ENCODE results near the gene TRIM56. TPM values are rescaled to one million over a fixed set of nuclear protein-coding genes. Genes with fewer than 3 reads are reported as not detected.
A peak's percentile ranks its signal among the peaks of the same experiment; 100 is the strongest.
"Not testable (repeated sequence)": the region's sequence is repeated elsewhere in the genome, so short reads cannot be mapped to it uniquely, and the experiment has no call there.

The TRIM56 gene
- total RNA-seq, 1 donor from 2014 or later = 0.82 TPM

DNA sequence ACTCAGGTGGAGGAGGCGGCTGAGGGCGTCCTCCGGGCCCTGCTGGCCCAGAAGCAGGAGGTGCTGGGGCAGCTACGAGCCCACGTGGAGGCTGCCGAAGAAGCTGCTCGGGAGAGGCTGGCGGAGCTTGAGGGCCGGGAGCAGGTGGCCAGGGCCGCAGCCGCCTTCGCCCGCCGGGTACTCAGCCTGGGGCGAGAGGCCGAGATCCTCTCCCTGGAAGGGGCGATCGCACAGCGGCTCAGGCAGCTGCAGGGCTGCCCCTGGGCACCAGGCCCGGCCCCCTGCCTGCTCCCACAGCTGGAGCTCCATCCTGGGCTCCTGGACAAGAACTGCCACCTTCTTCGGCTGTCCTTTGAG lies 2.8 kb downstream of the TRIM56 start:
- FAIRE-seq (no peak), DNase-seq (ENCODE audit: low spot score in 2 of 2) (no peak)

DNA sequence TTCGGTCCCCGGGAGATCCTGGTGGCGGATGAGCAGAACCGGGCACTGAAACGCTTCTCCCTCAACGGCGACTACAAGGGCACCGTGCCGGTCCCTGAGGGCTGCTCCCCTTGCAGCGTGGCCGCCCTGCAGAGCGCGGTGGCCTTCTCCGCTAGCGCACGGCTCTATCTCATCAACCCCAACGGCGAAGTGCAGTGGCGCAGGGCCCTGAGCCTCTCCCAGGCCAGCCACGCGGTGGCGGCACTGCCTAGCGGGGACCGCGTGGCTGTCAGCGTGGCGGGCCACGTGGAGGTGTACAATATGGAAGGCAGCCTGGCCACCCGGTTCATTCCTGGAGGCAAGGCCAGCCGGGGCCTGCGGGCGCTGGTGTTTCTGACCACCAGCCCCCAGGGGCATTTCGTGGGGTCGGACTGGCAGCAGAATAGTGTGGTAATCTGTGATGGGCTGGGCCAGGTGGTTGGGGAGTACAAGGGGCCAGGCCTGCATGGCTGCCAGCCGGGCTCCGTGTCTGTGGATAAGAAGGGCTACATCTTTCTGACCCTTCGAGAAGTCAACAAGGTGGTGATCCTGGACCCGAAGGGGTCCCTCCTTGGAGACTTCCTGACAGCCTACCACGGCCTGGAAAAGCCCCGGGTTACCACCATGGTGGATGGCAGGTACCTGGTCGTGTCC lies 3.7 kb downstream of the TRIM56 start:
- DNase-seq (ENCODE audit: low spot score in 2 of 2) (no peak), FAIRE-seq (no peak)

GRCh38 chr7:101089876-101090275 lies 4.6 kb downstream of the TRIM56 start:
- no peak for FAIRE-seq
- DNase-seq (ENCODE audit: low spot score in 2 of 2) = no peak

DNA sequence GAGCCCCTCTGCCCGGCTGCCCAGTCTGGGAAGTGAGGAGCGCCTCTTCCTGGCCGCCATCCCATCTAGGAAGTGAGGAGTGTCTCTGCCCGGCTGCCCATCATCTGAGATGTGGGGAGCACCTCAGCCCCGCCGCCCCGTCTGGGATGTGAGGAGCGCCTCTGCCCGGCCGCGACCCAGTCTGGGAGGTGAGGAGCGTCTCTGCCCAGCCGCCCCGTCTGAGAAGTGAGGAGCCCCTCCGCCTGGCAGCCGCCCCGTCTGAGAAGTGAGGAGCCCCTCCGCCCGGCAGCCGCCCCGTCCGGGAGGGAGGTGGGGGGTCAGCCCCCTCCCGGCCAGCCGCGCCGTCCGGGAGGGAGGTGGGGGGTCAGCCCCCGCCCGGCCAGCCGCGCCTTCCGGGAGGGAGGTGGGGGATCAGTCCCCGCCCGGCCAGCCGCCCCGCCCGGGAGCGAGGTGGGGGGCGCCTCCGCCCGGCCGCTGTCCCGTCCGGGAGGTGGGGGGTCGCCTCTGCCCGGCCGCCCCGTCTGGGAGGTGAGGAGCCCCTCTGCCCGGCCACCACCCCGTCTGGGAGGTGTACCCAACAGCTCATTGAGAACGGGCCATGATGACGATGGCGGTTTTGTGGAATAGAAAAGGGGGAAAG lies 7.1 kb downstream of the TRIM56 start:
- not testable (repeated sequence) for DNase-seq (ENCODE audit: low spot score in 2 of 2); FAIRE-seq

DNA sequence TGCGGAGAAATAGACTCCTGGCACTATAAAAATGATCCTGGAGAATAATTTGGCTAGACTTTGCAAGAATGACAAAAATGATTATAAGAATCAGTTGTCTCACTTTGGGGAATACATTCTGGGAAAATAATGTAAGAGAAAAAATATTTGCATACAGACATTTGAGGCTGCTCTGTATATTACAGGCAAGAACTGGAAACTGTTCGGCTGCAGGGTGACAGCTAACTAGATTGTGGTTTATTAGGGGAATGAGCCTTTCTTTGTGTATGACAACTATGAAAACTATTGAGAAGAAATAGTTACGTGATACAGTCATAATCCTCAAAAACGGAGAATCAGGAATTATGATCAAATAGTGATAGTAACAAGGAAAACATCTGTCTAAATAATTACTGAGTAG lies 8.6 kb downstream of the TRIM56 start:
- FAIRE-seq = no peak
- DNase-seq (ENCODE audit: low spot score in 2 of 2) = no peak

DNA sequence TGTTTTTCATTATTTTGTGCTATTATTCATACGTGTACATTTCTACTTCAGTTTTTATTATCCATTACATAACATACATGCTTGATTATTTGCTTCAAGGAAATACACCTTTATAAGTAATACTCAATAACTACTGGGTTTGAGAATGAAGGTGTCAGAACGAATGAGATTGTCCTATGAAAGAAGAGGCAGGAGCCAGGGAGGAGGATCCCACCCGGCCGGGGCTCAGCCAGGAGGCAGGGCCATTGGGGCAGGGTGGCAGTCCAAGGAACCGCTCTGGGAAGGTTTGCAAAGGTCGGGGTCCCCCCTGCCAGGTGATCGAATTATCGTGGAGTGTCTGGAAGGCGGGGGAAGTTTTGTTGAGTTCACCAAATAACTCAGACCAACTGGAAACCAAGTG lies 9.1 kb downstream of the TRIM56 start:
- FAIRE-seq = no peak
- no peak for DNase-seq (ENCODE audit: low spot score in 2 of 2)

DNA sequence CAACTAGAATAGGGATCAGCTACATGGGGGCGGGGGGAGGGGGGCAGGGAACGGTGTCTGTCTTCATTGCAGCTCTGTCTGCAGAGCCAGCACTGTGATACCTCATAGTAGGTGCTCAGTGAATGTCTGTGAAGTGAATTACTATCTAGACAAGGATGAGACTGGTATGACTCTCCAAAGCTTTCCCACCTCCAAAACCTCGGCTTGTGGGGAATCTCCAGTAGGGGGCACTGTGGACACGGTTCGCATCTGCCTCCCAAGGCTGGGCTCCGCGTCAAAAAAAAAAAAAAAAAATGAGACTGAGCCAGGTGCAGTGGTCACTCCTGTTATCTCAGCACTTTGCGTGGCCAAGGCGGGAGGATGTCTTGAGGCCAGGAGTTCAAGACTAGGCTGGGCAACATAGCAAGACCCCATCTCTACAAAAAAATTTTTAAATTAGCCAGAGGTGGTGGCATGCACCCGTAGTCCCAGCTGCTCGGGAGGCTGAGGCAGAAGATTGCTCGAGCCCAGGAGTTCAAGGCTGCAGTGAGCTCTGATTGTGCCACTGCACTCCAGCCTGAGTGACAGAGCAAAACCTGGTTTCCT lies 9.6 kb downstream of the TRIM56 start:
- no peak for FAIRE-seq

DNA sequence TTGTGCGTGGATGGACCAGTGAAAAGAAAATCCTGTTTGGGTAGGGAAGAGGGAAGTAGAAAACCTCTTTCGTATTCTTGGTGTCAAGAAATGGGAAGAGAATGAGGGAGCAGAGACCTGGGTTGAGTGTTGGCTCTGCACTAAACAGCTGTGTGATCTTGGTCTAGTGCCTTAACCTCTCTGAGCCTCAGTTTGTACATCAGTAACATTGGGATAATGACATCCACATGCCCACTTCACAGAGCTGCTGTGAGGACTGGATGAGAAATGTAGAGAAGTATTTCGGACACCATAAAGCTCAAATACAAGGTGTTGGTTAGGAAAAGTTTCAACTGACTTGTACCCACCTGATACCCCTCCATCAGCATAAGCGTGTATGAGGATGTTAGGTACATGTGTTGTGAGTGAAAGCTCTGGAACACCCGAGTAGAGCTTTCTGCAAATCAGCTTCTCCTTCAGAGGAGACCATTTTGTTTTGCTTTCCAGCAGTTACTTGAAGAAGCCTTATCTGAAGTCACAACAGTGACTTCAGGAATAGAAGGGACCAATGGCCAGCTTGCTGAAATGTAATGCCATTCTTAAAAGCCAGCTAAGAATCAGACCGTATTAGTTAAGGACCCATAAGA lies 11.2 kb downstream of the TRIM56 start:
- FAIRE-seq = no peak
- DNase-seq (ENCODE audit: low spot score in 2 of 2) = no peak

More for the DNA sequence above, 9.6 kb downstream of the TRIM56 start:
- no peak for DNase-seq (ENCODE audit: low spot score in 2 of 2)

DNA sequence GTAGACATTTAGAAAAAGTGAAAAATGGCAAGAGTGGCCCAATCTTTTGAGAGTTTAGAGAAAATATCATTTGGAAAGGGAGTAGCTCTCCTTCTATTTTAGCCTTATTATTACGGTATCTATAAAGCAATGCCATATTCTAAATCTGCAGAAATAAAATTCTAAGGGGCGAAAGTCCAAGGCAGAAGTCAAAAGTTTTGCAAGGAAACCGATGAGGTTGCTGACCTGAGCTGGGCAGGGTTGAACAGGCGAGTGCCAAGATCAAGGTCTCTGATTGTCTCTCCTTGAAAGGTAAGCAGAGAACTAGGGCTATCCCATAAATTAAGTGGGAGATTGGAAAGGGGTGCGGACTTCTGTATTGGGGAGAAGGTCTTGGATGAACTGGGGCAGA lies 11.7 kb downstream of the TRIM56 start:
- FAIRE-seq (no peak), DNase-seq (ENCODE audit: low spot score in 2 of 2) (no peak)

- DNase-seq (ENCODE audit: low spot score in 2 of 2) = no peak
- no peak for FAIRE-seq
Measured at GRCh38 chr7:101097561-101097960, 12.3 kb downstream of the TRIM56 start.

- DNase-seq (ENCODE audit: low spot score in 2 of 2) (peak; percentile 74 to 87), FAIRE-seq (no peak)
Measured at GRCh38 chr7:101099969-101100781, 14.9 kb downstream of the TRIM56 start.

GRCh38 chr7:101100858-101101847 lies 15.9 kb downstream of the TRIM56 start:
- no peak for FAIRE-seq

DNA sequence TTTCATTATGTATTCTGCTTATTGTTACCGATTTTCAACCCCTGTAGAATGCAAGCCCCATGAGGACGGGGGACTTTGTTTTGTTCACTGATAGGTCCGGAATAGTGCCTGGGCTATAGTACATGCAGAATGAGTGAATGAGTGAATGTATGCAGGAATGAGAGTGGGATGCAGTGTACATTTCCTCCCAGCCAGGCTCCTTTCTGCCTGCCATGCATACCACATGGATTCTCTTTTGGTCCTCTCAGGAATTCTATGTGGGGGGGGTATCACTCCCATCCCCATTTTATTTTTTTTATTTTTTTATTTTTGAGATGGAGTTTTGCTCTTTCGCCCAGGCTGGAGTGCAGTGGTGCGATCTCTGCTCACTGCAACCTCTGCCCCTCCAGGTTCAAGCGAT lies 16.7 kb downstream of the TRIM56 start:
- FAIRE-seq (no peak), DNase-seq (ENCODE audit: low spot score in 2 of 2) (no peak)

More at GRCh38 chr7:101100858-101101847, 15.9 kb downstream of the TRIM56 start:
- no peak for DNase-seq (ENCODE audit: low spot score in 2 of 2)

DNA sequence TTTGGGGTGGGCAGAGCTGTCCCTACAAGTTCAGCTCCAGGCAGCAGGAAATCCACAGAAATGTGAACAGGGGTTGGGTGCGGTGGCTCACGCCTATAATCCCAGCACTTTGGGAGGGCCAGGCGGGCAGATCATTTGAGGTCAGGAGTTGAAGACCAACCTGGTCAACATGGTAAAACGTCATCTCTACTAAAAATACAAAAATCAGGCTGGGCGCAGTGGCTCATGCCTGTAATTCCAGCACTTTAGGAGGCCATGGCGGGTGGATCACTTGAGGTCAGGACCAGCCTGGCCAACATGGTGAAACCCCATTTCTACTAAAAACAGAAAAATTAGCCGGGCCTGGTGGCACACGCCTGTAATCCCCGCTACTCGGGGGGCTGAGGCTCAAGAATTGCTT lies 18.4 kb downstream of the TRIM56 start:
- FAIRE-seq; DNase-seq (ENCODE audit: low spot score in 2 of 2): not testable (repeated sequence)

DNA sequence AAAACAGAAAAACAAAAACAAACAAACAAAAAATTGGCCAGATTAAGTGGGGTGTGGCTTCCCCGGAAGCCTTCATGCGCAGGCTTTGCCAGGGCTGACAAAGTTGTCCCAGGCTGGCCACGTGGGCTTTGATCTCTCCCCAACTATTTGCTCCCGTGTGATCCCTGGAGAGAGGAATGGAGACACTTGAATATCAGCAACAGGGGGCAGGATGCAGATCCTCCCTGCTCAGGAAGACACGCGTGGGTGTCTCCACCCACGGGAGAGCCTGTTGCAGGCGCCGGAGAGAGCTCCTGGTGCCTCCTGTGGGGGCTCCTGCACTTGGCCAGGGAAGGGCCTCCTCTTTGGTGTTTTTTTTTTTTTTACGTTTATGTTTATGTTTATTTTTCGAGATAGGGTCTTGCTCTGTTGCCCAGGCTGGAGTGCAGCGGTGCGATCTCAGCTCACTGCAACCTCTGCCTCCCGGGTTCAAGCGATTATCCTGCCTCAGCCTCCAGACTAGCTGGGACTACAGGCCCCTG lies 19.0 kb downstream of the TRIM56 start:
- no peak for FAIRE-seq
- peak in 1 of 2 donors; percentile 56 for DNase-seq (ENCODE audit: low spot score in 2 of 2)

- no peak for FAIRE-seq
Measured at GRCh38 chr7:101104799-101105198, 19.5 kb downstream of the TRIM56 start.

GRCh38 chr7:101105248-101105647 lies 20.0 kb downstream of the TRIM56 start:
- not testable (repeated sequence) for DNase-seq (ENCODE audit: low spot score in 2 of 2); FAIRE-seq

More at GRCh38 chr7:101104799-101105198, 19.5 kb downstream of the TRIM56 start:
- DNase-seq (ENCODE audit: low spot score in 2 of 2) = no peak

- no peak for FAIRE-seq
- no peak for DNase-seq (ENCODE audit: low spot score in 2 of 2)
Measured at GRCh38 chr7:101106386-101106785, 21.1 kb downstream of the TRIM56 start.

GRCh38 chr7:101108330-101108857 lies 23.1 kb downstream of the TRIM56 start:
- FAIRE-seq (no peak), DNase-seq (ENCODE audit: low spot score in 2 of 2) (no peak)
